ENCODE measurements around the gene GPR158. TPM values are rescaled to one million over a fixed set of nuclear protein-coding genes. Genes with fewer than 3 reads are reported as not detected.

The GPR158 gene
- total RNA-seq, 1 experiment from 2014 or later: 2.9 TPM

GRCh38 chr10:25547382-25547781 lies 372.6 kb downstream of the GPR158 start:
- ChIA-PET RAD21 (ENCODE audit: low non-redundant PET in 1 of 2, low total read pairs in 2 of 2, uncharacterized antibody in 2 of 2, unreplicated experiment in 2 of 2) (no interaction called here), CTCF (no interaction called here), POLR2A (no interaction called here)
- Histone ChIP-seq H3K36me3 (ENCODE audit: control insufficient read depth in 1 of 2, insufficient read depth in 2 of 2, low read length in 2 of 2) (no peaks in the 10 kb centered on the region), H3K9ac (ENCODE audit: low read length) (no peak overlapping the region), H3K9me2 (ENCODE audit: insufficient read depth) (no peaks in the 10 kb centered on the region), H3K27ac (ENCODE audit: low read depth, low read length) (no peak overlapping the region), H3K4me1 (ENCODE audit: control insufficient read depth in 1 of 2, insufficient read depth in 2 of 2, low read length in 2 of 2) (no peaks in the 10 kb centered on the region), H2AFZ (ENCODE audit: low read depth, low read length, poor library complexity, severe bottlenecking) (no peak overlapping the region), H3K4me3 (replicated peaks in 1 of 2; ENCODE audit: low read depth in 1 of 2, low read length in 2 of 2) (no peak overlapping the region), H3K27me3 (ENCODE audit: insufficient read depth, low read length) (no peaks in the 10 kb centered on the region), H3K79me2 (ENCODE audit: insufficient read depth, low read length) (no peaks in the 10 kb centered on the region), H4K20me1 (ENCODE audit: insufficient read depth) (no peaks in the 10 kb centered on the region), H3K9me3 (ENCODE audit: control insufficient read depth in 1 of 2, insufficient read depth in 1 of 2, low read depth in 1 of 2, low read length in 2 of 2) (no peaks in the 10 kb centered on the region), H3K4me2 (ENCODE audit: low read length) (no peak overlapping the region)
- ATAC-seq (no peak), DNase-seq (ENCODE audit: low read depth, low spot score) (no peak)
- TF ChIP-seq EZH2phosphoT487 (IDR thresholded peaks at IDR 0.05; ENCODE audit: borderline replicate concordance): no peak
- TF ChIP-seq EGR1 (IDR thresholded peaks at IDR 0.05; ENCODE audit: low read depth): no peak
- no peak for TF ChIP-seq REST (IDR thresholded peaks at IDR 0.05; ENCODE audit: low read depth)
- no peak for TF ChIP-seq ZBTB33 (IDR thresholded peaks at IDR 0.05; ENCODE audit: extremely low read depth, insufficient replicate concordance, low read length)
- no TSS peak for BruUV-seq (replicated peaks)
- intact Hi-C loops (cut with micrococcal nuclease): no loop called here
